Gastrocnemius medialis (tissue), 4 donors: ENCODE data around the gene PDHX. TPM values are rescaled to one million over a fixed set of nuclear protein-coding genes. Genes with fewer than 3 reads are reported as not detected.
"Not testable (repeated sequence)": the region's sequence is repeated elsewhere in the genome, so short reads cannot be mapped to it uniquely, and the experiment has no call there.

Source experiments
- ATAC-seq, 2 donors: fragments of 150-250 bp; one replicate each; pipeline ENCODE4 v1.9.1; 2016
- DNase-seq, 2 donors: peaks; one replicate each; pipeline ENCODE4 v3.0.0-alpha.2; 2019
- H3K27ac ChIP-seq, 4 donors: fragments of 200-600 bp; sonication (generic); 1 replicate in 1 of 4; 2 replicates in 3 of 4; pipeline ENCODE4 v1.5.1; 2016 to 2018; ENCODE audit warnings: mild to moderate bottlenecking in 2 of 4, moderate library complexity in 1 of 4
- H3K27me3 ChIP-seq, 3 donors: fragments of 200-600 bp; sonication (generic) in 2 of 3; 1 replicate in 1 of 3; 2 replicates in 2 of 3; pipeline versions ENCODE4 v1.5.1 to v1.6.0; 2016 to 2019; ENCODE audit warnings: mild to moderate bottlenecking in 1 of 3, moderate library complexity in 1 of 3
- H3K36me3 ChIP-seq, 2 donors: fragments of 200-600 bp; sonication (generic) in 1 of 2; one replicate each; pipeline ENCODE4 v1.5.1; 2017 to 2018
- H3K4me1 ChIP-seq, 2 donors: fragments of 200-600 bp; sonication (generic) in 1 of 2; one replicate each; pipeline ENCODE4 v1.5.1; 2016 to 2017; ENCODE audit warnings: mild to moderate bottlenecking in 2 of 2
- H3K4me3 ChIP-seq, 4 donors: fragments of 200-600 bp; sonication (generic) in 3 of 4; 1 replicate in 1 of 4; 2 replicates in 3 of 4; pipeline ENCODE4 v1.5.1; 2016 to 2019; ENCODE audit warnings: mild to moderate bottlenecking in 2 of 4
- H3K9me3 ChIP-seq, 3 donors: fragments of 200-600 bp; sonication (generic) in 2 of 3; 1 replicate in 1 of 3; 2 replicates in 2 of 3; pipeline ENCODE4 v1.5.1; 2016 to 2019
- POLR2A ChIP-seq, 2 donors: fragments of 450-650 bp; IDR thresholded peaks; one replicate each; pipeline ENCODE4 v1.6.1; 2017; ENCODE audit warnings: antibody characterized with exemption in 2 of 2, mild to moderate bottlenecking in 2 of 2, moderate library complexity in 2 of 2
- in situ Hi-C, 4 donors: fragments of 200-750 bp; cut with MboI; loops; one replicate each; pipeline versions ENCODE4 v1.15.0 to v1.8.0; 2017; ENCODE audit warnings: low sequenced_read_pairs in 4 of 4
- intact Hi-C: fragments of 100-400 bp; cut with DNase I; formaldehyde crosslinking; loops from one replicate; pipeline ENCODE4 v1.15.1; 2023; ENCODE audit warnings: low total_unique reads
- total RNA-seq, 4 donors: library from RNA; depleted of rRNA; stranded (reverse); fragments of >200 nt; gene quantifications; one replicate each; pipeline versions ENCODE4 v1.1.0 to v1.2.3, GENCODE V29; 2016
- TF ChIP-seq, protein P1 (sequence below), 5 experiments: fragments of 450-650 bp in 3 of 5; fragments of 200-600 bp in 2 of 5; sonication (generic) in 2 of 5; IDR thresholded peaks in 4 of 5; conservative IDR thresholded peaks in 1 of 5; 1 replicate in 4 of 5; 2 replicates in 1 of 5; pipeline ENCODE4 v1.5.1; 2016 to 2019; ENCODE audit warnings: antibody characterized with exemption in 5 of 5, mild to moderate bottlenecking in 3 of 5, moderate library complexity in 3 of 5

PDHX gene
- total RNA-seq, 4 donors from 2014 or later = 77.7 to 101 (median 87.3) TPM

DNA sequence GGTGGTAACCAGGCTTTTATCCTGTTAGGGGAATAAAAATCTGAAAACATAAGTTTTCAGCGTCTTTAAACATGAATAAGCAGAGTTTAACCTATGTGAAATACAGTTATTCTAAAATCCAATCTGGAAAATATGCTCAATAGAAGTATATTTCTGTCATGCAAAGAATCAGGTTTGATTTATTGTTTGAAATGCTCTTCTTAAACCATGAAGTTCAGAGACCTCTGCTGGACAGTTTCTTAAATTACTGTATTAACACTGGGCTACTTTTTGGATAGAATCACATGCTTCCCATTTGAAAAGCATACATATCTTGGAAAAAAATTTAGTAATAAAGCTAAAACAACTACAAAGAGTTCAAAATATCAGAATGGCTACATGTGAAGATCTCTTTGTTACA is 25.6 kb upstream of the PDHX start:
- in situ Hi-C loops (loop anchor here in 3 of 4 donors (5.0 kb wide), 1 partner anchor 304 kb away; no protein-coding TSS in a partner anchor), intact Hi-C loops (loop anchor here (1.0 kb wide), 1 partner anchor 305 kb away; no protein-coding TSS in a partner anchor)
- H3K4me3 ChIP-seq = no peak overlapping the region
- peaks cover 0 to 21% of the 10 kb centered on the region in 2 donors for H3K36me3 ChIP-seq
- no peaks in the 10 kb centered on the region for H3K27me3 ChIP-seq
- DNase-seq (no peak), ATAC-seq (peak in 1 of 2 donors; percentile 36)
- H3K9me3 ChIP-seq = no peaks in the 10 kb centered on the region
- TF ChIP-seq, protein P1, sequence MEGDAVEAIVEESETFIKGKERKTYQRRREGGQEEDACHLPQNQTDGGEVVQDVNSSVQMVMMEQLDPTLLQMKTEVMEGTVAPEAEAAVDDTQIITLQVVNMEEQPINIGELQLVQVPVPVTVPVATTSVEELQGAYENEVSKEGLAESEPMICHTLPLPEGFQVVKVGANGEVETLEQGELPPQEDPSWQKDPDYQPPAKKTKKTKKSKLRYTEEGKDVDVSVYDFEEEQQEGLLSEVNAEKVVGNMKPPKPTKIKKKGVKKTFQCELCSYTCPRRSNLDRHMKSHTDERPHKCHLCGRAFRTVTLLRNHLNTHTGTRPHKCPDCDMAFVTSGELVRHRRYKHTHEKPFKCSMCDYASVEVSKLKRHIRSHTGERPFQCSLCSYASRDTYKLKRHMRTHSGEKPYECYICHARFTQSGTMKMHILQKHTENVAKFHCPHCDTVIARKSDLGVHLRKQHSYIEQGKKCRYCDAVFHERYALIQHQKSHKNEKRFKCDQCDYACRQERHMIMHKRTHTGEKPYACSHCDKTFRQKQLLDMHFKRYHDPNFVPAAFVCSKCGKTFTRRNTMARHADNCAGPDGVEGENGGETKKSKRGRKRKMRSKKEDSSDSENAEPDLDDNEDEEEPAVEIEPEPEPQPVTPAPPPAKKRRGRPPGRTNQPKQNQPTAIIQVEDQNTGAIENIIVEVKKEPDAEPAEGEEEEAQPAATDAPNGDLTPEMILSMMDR (IDR thresholded peaks at IDR 0.05 in 4 of 5, conservative IDR thresholded peaks at IDR 0.05 in 1 of 5) = peak; percentile 40 to 59 (median 42)
- no peak for TF ChIP-seq POLR2A (IDR thresholded peaks at IDR 0.05)
- peaks cover 0 to 9% of the 10 kb centered on the region in 2 donors for H3K4me1 ChIP-seq
- H3K27ac ChIP-seq = no peak overlapping the region

DNA sequence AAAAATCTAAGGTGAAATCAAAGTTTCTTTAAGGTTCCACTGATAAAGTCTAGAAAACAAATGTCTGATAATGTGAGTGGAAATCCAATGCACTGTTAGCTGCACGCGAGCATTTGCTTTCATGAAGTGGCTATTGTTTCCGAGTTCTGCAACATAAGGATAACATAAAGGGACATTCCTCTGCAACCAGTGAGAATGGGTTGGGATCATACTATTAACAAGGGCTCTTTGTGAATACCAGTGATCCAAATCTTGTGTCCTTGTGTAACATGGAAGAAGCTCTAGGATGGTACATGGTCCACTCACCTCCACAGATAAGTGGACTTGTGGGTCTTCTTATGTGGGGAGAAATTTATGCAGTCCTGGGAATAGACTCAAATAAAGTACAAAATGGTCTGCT is 24.8 kb upstream of the PDHX start:
- ATAC-seq (no peak), DNase-seq (no peak)
- in situ Hi-C loops (loop anchor here in 3 of 4 donors (5.0 kb wide), 1 partner anchor 304 kb away; no protein-coding TSS in a partner anchor), intact Hi-C loops (loop anchor here (1.0 kb wide), 1 partner anchor 305 kb away; no protein-coding TSS in a partner anchor)
- Histone ChIP-seq H3K36me3 (peaks cover 0 to 13% of the 10 kb centered on the region in 2 donors), H3K4me1 (peaks cover 0 to 9% of the 10 kb centered on the region in 2 donors), H3K27ac (no peak overlapping the region), H3K9me3 (no peaks in the 10 kb centered on the region), H3K27me3 (no peaks in the 10 kb centered on the region), H3K4me3 (no peak overlapping the region)
- TF ChIP-seq, protein P1 (IDR thresholded peaks at IDR 0.05 in 4 of 5, conservative IDR thresholded peaks at IDR 0.05 in 1 of 5) = no peak

DNA sequence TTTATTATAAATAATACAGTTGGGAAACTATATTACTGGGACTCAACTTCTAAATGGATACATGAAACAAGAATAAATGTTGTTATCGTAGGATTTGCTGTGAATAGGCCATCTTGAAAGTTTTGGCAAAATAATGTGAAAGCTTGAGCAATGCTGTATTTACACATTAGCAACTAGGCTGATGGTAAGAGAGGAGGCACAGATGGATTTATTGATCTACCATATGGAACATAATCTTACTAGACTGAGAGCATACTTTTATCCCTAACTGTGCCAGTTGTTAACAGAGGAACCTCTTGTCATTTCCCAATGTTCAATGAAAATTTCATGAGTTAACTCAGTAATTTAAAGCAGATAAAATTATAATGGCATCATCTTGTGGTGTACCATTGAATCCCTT is 23.0 kb upstream of the PDHX start:
- in situ Hi-C loops (loop anchor here in 3 of 4 donors (5.0 kb wide), 1 partner anchor 306 kb away; no protein-coding TSS in a partner anchor), intact Hi-C loops (no loop called here)
- Histone ChIP-seq H3K4me1 (peaks cover 0 to 9% of the 10 kb centered on the region in 2 donors), H3K27me3 (no peaks in the 10 kb centered on the region), H3K27ac (no peak overlapping the region), H3K36me3 (peaks cover 0 to 4% of the 10 kb centered on the region in 2 donors), H3K9me3 (no peaks in the 10 kb centered on the region), H3K4me3 (no peak overlapping the region)
- TF ChIP-seq POLR2A (IDR thresholded peaks at IDR 0.05) = no peak
- TF ChIP-seq, protein P1 (IDR thresholded peaks at IDR 0.05 in 4 of 5, conservative IDR thresholded peaks at IDR 0.05 in 1 of 5) = no peak
- no peak for DNase-seq
- no peak for ATAC-seq

DNA sequence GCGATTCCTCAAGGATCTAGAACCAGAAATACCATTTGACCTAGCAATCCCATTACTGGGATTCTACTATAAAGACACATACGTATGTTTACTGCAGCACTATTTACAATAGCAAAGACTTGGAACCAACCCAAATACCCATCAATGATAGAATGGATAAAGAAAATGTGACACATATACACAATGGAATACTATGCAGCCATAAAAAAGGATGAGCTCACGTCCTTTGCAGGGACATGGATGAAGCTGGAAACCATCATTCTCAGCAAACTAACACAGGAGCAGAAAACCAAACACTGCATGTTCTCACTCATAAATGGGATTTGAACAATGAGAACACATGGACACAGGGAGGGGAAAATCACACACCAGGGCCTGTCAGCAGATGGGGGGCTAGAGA is 20.2 kb upstream of the PDHX start:
- H3K4me1 ChIP-seq, H3K9me3 ChIP-seq, intact Hi-C loops, H3K4me3 ChIP-seq, DNase-seq, H3K27me3 ChIP-seq, ATAC-seq, H3K27ac ChIP-seq, H3K36me3 ChIP-seq: not testable (repeated sequence)
- in situ Hi-C loops = loop anchor here in 1 of 4 donors (5.0 kb wide), 1 partner anchor 309 kb away; no protein-coding TSS in a partner anchor

DNA sequence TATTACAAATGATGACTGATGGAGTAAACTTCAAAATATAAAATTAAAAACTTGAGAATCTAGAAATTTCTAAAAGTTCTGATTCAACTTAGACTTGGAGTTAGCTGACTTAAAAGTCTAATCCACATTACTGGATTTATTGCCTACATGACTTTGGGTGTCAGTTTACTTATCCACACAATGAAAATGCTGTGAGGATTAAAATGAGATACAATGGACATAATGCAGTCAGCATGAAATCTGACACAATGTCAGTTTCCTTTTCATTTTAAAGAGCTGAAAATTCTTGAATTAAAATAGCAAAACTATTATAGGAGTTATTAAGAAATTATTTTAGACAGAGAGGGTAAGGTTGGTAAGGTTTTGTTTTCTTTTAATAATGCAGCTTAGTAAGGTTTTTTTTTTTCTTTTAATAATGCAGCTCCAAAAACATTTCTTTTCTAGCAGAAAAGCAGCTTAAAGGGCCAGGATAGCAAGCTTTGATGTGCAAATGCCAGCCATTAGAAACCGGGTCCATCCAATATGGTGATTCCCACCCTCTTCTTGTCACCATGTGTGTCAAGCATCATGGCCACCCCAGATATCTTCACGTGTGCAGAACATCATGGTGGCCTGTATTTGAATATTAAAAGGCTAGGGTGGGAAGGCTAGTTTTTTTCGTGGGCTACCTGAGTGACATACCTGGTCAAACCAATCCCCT is 19.1 kb upstream of the PDHX start:
- no peak for ATAC-seq
- intact Hi-C loops (no loop called here), in situ Hi-C loops (loop anchor here in 1 of 4 donors (5.0 kb wide), 1 partner anchor 310 kb away; no protein-coding TSS in a partner anchor)
- Histone ChIP-seq H3K36me3 (no peaks in the 10 kb centered on the region), H3K27me3 (no peaks in the 10 kb centered on the region), H3K4me3 (no peak overlapping the region), H3K4me1 (peaks cover 5 to 9% of the 10 kb centered on the region in 2 donors), H3K27ac (no peak overlapping the region), H3K9me3 (peaks cover 0 to 7% (median 0%) of the 10 kb centered on the region in 3 donors)
- no peak for TF ChIP-seq POLR2A (IDR thresholded peaks at IDR 0.05)
- TF ChIP-seq, protein P1 (IDR thresholded peaks at IDR 0.05 in 4 of 5, conservative IDR thresholded peaks at IDR 0.05 in 1 of 5) = no peak
- no peak for DNase-seq
